ENCODE data around the gene ARHGAP24.

ARHGAP24 gene

GRCh38 chr4:85725721-85726170, 250.8 kb downstream of the ARHGAP24 start:
- TF ChIP-seq CTCF (IDR thresholded peaks at IDR 0.05; ENCODE audit: borderline replicate concordance, control extremely low read depth, extremely low read depth, insufficient read depth, missing control alignments) = no peak
- DNase-seq (ENCODE audit: low spot score) = peak; percentile 19
- in situ Hi-C loops (cut with MboI; ENCODE audit: low sequenced_read_pairs, unreplicated experiment) = no loop called here

- no peak for TF ChIP-seq CTCF (IDR thresholded peaks at IDR 0.05; ENCODE audit: borderline replicate concordance, control extremely low read depth, extremely low read depth, insufficient read depth, missing control alignments)
- no peak for DNase-seq (ENCODE audit: low spot score)
- in situ Hi-C loops (cut with MboI; ENCODE audit: low sequenced_read_pairs, unreplicated experiment) = no loop called here
Measured at GRCh38 chr4:85726555-85726954, 251.6 kb downstream of the ARHGAP24 start.

- no peak for TF ChIP-seq CTCF (IDR thresholded peaks at IDR 0.05; ENCODE audit: borderline replicate concordance, control extremely low read depth, extremely low read depth, insufficient read depth, missing control alignments)
- in situ Hi-C loops (cut with MboI; ENCODE audit: low sequenced_read_pairs, unreplicated experiment) = no loop called here
- DNase-seq (ENCODE audit: low spot score) = no peak
Measured at GRCh38 chr4:85728464-85728863, 253.5 kb downstream of the ARHGAP24 start.

GRCh38 chr4:85732124-85732523, 257.2 kb downstream of the ARHGAP24 start:
- TF ChIP-seq CTCF (IDR thresholded peaks at IDR 0.05; ENCODE audit: borderline replicate concordance, control extremely low read depth, extremely low read depth, insufficient read depth, missing control alignments) = no peak
- in situ Hi-C loops (cut with MboI; ENCODE audit: low sequenced_read_pairs, unreplicated experiment) = no loop called here
- no peak for DNase-seq (ENCODE audit: low spot score)

GRCh38 chr4:85733798-85734197, 258.8 kb downstream of the ARHGAP24 start:
- in situ Hi-C loops (cut with MboI; ENCODE audit: low sequenced_read_pairs, unreplicated experiment) = no loop called here
- TF ChIP-seq CTCF (IDR thresholded peaks at IDR 0.05; ENCODE audit: borderline replicate concordance, control extremely low read depth, extremely low read depth, insufficient read depth, missing control alignments) = no peak
- DNase-seq (ENCODE audit: low spot score) = no peak

- in situ Hi-C loops (cut with MboI; ENCODE audit: low sequenced_read_pairs, unreplicated experiment) = no loop called here
- TF ChIP-seq CTCF (IDR thresholded peaks at IDR 0.05; ENCODE audit: borderline replicate concordance, control extremely low read depth, extremely low read depth, insufficient read depth, missing control alignments) = no peak
- DNase-seq (ENCODE audit: low spot score) = no peak
Measured at GRCh38 chr4:85734424-85734831, 259.5 kb downstream of the ARHGAP24 start.

- no peak for DNase-seq (ENCODE audit: low spot score)
- in situ Hi-C loops (cut with MboI; ENCODE audit: low sequenced_read_pairs, unreplicated experiment) = no loop called here
- TF ChIP-seq CTCF (IDR thresholded peaks at IDR 0.05; ENCODE audit: borderline replicate concordance, control extremely low read depth, extremely low read depth, insufficient read depth, missing control alignments) = no peak
Measured at GRCh38 chr4:85736571-85736970, 261.6 kb downstream of the ARHGAP24 start.

All from GM13976 (cell line).